ENCODE measurements around the gene CTNNAL1.
"Not testable (repeated sequence)": the region's sequence is repeated elsewhere in the genome, so short reads cannot be mapped to it uniquely, and the experiment has no call there.

Gene CTNNAL1

DNA sequence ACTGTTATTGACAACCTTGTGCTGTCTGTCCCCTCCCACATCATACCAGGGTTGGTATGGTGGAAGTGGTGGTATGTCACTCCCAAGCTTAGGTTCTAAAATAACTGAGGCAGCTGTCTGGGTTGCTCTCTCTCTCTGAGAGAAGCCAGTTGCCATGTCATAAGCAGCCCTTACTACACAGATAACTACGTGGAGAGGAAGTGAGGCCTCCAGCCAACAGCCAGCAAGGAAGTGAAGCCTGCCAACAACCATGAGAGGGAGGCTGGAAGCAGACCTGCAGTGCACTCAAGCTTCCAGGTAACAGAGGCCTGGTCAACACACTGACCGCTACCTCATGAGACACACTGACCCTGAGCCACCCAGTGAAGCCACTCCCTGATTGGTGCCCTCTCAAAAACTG is 18.6 kb downstream of the CTNNAL1 start:
- no peak for DNase-seq (ENCODE audit: low read depth in 2 of 2)

DNA sequence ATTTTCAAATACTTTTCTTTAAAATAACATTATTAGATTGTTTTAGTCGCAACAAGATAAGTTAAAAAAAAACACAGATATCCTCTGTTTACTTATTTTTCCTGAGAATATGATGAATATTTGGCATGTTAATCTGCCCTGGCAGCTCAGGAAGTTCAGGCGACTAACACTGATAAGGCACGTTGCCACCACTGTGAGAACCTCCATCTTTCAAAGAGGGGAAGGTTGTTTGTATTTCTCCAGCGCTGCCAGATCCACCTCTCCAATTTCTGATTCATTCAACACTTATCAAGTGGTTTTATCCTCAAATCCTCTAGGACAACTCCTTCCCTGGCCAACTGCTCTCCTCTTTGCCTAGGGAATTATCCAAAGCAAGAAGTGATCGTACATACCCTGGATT is 21.8 kb downstream of the CTNNAL1 start:
- no peak for DNase-seq (ENCODE audit: low read depth in 2 of 2)

DNA sequence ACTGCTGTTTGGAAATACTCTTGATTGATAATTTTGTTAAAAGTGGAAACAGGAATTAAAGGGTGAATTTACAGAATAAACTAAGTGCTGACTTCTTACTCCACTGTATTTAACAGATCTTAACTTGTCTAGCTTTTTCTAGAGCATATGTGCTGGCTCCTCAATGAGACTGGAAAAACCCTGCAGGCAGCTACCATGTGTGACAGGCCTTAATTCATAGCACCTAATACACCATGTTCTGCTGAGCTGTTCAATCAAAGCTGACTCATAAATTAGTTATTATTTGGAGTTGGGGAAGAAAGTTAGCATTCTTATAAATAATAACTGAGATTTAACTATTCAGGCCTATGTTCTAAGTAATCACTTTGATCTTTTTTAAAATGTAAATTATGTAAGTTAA is 29.4 kb downstream of the CTNNAL1 start:
- DNase-seq (ENCODE audit: low read depth in 2 of 2) = no peak

DNA sequence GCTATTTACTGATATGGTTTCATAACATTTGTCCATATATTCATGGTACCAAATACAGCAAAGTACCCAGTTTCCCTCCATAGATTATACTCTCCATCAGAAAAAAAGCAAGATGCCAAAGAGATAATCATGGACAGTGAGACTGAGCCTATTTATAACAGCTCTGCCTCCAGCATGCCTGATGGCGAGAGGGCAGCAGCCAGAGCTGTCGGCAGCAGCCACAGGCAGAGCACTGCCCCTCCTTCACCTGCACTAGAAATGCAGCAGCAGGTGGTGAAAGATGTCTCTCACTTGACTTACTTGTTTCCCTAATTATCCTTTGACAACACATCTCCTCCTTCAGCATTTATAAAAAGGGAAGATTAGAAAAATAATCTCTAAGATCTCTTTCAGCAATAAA is 32.4 kb downstream of the CTNNAL1 start:
- DNase-seq (ENCODE audit: low read depth in 2 of 2) = no peak

- DNase-seq (ENCODE audit: low read depth in 2 of 2) = no peak
Measured at GRCh38 chr9:108978205-108978604, 35.1 kb downstream of the CTNNAL1 start.

- no peak for DNase-seq (ENCODE audit: low read depth in 2 of 2)
Measured at GRCh38 chr9:108973895-108974294, 39.4 kb downstream of the CTNNAL1 start.

GRCh38 chr9:108972626-108973209 is 40.6 kb downstream of the CTNNAL1 start:
- DNase-seq (ENCODE audit: low read depth in 2 of 2) = no peak

DNA sequence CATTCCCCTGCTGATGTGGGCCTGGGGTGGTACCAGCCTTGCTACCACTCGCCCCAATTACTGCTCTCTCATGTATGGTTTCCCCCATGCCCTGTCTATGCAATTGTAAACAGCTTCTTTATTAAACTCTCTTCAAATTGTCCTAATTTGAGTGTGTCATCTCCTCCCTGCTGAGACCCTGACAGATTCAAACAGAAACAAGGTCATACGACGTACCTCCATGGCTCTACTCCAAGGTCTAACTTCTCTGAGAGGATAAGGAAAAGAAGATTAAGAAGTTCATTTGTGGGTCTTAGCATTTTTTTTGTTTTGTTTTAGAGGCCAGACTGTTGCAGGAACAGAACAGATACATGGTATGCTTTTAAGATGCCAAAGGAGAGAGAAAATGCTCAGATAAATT is 41.1 kb downstream of the CTNNAL1 start:
- no peak for DNase-seq (ENCODE audit: low read depth in 2 of 2)

DNA sequence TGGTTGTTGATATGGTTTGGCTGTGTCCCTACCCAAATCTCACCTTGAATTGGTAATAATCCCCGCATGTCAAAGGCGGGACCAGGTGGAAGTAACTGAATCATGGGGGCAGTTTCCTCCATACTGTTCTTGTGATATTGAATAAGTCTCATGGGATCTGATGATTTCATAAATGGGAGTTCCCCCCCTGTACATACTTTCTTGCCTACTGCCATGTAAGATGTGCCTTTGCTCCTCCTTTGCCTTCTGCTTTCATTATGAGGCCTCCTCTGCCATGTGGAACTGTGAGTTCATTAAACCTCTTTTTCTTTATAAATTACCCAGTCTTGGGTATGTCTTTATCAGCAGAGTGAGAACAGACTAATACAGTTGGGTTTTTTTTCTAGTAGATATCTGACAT is 41.9 kb downstream of the CTNNAL1 start:
- not testable (repeated sequence) for DNase-seq (ENCODE audit: low read depth in 2 of 2)

- no peak for DNase-seq (ENCODE audit: low read depth in 2 of 2)
Measured at GRCh38 chr9:108967916-108968315, 45.4 kb downstream of the CTNNAL1 start.

DNA sequence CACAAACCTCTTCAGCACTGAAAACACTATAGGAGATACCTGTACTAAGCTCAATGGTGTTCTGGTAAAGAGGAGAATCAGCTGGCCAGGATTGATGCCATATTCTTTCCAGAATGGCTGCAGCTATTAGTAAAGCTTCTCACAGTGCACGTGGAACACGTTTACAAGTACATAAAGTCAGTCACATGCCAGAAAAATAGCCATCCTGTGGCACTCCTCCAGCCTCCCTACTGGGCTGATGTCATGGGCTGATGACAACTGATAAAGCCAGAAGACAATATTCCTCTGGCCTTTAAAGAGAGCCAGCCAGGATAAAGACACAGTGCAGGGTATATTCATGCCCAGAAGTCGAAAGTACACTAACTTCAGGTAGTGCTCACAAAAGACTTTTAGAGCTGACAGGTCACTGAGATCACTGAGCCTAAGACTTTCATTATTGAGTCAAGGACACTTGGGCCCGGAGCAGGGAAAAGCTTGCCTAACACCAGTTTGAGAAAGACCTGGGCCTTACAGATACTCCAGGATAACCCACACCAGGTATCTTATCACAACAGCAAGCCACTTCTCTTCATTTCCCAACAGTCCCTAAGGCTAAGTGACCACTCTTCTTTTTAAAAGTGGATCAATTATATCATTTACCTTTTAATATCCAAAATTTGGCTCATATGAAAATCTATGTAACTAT is 49.7 kb downstream of the CTNNAL1 start:
- DNase-seq (ENCODE audit: low read depth in 2 of 2) = no peak

DNA sequence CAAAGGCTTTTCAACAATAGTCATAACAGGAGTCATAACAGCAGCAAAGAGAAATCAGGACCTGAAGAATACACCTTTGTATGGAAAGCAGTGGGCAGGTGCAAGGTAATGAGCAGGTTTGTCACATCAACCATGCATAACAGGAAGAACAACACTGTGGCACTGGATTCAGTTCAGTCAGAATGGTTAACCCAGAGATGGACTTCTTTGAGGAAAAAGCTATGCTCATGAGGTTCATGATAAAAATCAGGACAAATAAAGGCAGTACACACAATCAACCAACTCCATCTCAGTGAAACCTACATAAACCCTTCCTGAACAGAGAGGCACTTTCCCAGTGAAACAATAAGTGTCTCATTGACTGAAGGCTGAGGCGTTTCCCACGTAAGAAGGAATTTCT is 52.1 kb downstream of the CTNNAL1 start:
- no peak for DNase-seq (ENCODE audit: low read depth in 2 of 2)

GRCh38 chr9:108960331-108960730 is 53.0 kb downstream of the CTNNAL1 start:
- DNase-seq (ENCODE audit: low read depth in 2 of 2) = no peak

- DNase-seq (ENCODE audit: low read depth in 2 of 2) = no peak
Measured at GRCh38 chr9:108956631-108957026, 56.7 kb downstream of the CTNNAL1 start.

GRCh38 chr9:108956022-108956630 is 57.2 kb downstream of the CTNNAL1 start:
- no peak for DNase-seq (ENCODE audit: low read depth in 2 of 2)

- DNase-seq (ENCODE audit: low read depth in 2 of 2) = no peak
Measured at GRCh38 chr9:108953983-108954574, 59.2 kb downstream of the CTNNAL1 start.

- DNase-seq (ENCODE audit: low read depth in 2 of 2) = no peak
Measured at GRCh38 chr9:108951578-108951977, 61.7 kb downstream of the CTNNAL1 start.

DNA sequence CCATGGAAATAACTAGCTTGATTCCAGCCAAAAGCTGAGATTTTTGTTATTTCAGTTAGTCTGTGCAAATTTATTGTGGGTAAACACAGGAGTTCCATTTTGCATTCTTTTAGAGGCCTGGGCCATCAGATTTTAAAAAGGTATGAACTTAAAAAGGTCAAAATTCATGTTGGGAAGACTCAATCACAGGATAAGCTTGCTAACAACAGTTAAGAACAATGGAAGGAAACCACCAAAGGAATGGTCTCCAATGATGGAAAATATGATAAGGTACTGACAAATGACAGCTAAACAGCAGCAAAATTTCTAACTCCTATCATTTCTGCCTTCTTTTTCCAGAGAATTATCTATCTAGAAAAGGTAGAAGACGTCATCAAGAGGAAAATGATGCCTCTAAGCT is 63.1 kb downstream of the CTNNAL1 start:
- no peak for DNase-seq (ENCODE audit: low read depth in 2 of 2)

DNA sequence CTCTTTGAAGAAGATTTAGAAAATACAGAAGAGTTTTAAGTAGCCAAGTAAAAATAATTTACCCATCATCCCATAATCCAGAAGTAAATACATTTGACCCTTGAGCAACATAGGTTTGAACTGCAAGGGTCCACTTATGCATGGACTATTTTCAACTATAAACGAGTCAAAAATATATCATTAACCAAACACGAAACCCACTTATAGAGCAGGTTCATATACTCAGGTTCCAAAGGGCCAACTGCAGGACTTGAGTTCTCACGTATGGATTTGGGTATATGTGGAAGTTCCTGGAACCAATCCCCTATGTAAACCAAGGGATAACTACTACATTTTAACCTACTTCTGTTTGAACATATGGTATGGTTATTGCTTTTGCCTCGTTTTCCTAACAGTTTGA is 73.3 kb downstream of the CTNNAL1 start:
- no peak for DNase-seq (ENCODE audit: low read depth in 2 of 2)

GRCh38 chr9:108937561-108938305 is 75.6 kb downstream of the CTNNAL1 start:
- DNase-seq (ENCODE audit: low read depth in 2 of 2) = no peak

GRCh38 chr9:108934323-108934893 is 78.9 kb downstream of the CTNNAL1 start, which contains the start of gene ABITRAM:
Gene ABITRAM, plus strand, starts transcription at chr9:108934400. Its CDS starts 87 bp downstream, at chr9:108934487.
- DNase-seq (ENCODE audit: low read depth in 2 of 2) = peak; percentile 43 to 79
